G401 (cell line): ENCODE results near the gene HAGH. TPM values are rescaled to one million over a fixed set of nuclear protein-coding genes. Genes with fewer than 3 reads are reported as not detected.
A peak's percentile ranks its signal among the peaks of the same experiment; 100 is the strongest.

Source experiments
- DNase-seq: peaks from one replicate; pipeline ENCODE4 v3.0.0-alpha.2; 2015; ENCODE audit warnings: low spot score
- in situ Hi-C: cut with HindIII; loops from 2 replicates; pipeline ENCODE4 v1.10.0; 2016; ENCODE audit warnings: low sequenced_read_pairs, mixed read lengths
- total RNA-seq: library from RNA; depleted of rRNA; stranded (reverse); fragments of >200 nt; shearing (Covaris generic); gene quantifications from 2 replicates; pipeline ENCODE4 v1.2.3, GENCODE V29; 2014

Gene HAGH
- total RNA-seq, 1 experiment from 2014 or later: 81.3 TPM

DNA sequence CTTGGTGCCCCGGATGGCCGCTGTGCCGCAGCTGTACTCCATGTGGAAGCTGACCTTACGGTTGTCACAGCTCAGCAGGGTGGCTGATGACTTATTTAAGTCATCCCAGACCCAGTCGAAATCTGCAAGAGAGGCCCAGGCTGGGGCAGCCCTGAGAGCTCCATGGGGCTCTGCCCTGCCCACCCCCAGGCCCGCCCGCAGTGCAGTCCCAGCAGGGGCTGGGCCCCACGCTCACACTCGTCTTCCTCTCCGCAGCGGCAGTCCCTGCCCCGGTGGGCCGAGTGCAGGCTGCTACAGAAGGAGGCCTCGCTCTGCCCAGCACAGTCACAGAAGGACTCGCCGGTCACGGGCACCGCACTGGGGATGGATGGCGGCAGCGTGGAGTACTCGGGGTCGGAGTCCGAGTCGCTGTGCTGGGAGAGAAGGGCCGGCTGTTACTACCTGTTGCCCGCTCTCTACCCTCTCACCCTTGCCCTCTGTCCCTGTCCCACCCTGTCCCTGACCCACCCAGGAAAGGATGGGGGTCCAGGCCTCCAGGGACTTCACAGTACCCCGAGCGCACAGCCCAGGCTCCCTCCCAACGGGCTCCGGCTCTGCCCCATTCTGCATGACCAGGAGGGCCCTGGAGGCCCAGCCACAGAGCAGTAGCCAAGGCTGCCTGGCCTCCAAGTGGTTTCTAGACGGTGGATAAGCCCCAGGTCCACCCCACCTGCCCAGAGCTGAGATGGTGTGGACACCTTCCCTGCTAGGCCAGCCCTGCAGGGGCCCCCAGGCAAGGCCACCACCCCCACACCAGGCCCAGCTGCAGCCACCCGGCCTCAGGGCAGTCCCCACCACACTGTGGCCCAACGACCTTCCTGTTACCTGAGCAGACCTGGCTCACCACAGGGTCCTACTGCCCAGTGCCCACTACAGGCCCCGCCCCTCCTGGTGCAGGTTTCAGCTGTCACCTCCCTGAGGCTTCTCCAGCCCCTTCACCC, 48.1 kb downstream of the HAGH start:
- in situ Hi-C loops: no loop called here

DNA sequence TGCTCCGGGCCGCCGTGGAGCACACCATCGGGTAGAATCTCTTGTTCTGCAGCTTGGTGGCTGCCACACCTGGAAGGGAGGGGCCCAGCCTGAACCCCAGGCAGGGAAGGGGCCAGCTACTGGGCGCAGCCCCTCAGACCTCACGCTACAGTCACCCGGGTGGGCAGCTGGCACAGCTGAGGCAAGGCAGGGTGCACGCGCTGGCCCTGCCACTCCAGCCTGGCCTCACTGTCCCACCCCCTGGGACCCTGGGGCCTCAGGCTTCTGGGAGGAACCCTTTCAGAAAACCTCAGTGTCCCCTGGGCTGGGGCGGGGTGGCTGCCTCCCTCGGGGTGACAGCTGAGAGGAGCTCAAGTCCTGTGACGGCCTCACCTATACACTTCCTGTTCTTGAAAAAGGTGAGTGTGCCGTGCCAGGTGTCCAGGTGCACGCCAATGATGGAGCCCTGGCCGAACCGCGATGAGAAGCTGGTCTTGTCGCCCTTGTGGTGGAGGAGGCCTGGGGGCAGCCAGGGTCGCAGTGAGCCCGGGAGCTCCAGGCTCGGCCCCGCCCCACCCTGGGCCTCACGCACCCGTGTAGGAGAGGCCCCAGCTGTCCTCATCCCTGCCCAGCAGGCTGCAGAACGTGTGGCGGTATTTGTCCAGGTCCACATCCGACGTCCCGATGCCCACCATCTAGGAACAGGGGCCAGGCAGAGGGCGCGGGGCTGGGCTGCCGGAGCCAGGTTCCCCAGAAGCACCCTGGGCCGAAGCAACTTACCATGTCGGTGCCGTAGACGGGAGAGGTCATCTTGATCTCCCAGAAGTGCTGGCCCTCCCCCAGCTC, 49.0 kb downstream of the HAGH start:
- DNase-seq: no peak
- in situ Hi-C loops: no loop called here

More for the DNA sequence above, 48.1 kb downstream of the HAGH start:
- DNase-seq: no peak

DNA sequence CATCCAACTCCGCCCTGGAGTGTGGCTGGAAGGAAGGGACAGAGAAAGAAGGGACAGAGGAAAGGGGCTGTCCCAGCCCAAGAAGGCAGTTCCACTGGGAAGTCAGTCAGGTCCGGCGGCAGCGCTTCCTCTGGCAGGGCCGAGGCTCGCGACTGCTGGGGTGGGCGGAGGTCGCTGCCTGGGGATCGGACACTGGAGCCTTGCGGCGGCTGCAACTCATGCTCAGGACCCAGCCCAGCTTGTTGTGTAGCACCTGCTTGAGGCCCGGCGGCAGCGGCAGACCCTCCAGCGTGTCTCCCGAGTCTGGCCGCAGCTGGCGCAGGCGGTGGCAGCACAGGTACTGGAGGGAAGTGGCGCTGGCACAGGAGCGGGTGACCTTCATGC, 49.6 kb downstream of the HAGH start:
- no peak for DNase-seq
- in situ Hi-C loops: no loop called here

DNA sequence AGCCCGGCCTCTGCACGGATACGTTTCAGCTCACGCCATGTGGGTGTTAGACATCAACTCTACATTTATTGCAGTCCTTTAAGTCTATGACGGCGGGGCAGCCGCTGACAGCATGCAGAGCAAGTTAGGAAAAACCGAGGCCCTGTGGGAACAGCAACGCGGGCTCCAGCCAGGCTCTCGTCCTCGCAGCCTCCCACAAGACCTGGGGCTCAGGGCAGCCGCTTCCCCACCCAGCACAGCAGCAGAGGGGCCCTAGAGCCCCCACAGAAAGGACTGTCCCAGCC, 50.0 kb downstream of the HAGH start:
- no peak for DNase-seq
- in situ Hi-C loops: no loop called here

DNA sequence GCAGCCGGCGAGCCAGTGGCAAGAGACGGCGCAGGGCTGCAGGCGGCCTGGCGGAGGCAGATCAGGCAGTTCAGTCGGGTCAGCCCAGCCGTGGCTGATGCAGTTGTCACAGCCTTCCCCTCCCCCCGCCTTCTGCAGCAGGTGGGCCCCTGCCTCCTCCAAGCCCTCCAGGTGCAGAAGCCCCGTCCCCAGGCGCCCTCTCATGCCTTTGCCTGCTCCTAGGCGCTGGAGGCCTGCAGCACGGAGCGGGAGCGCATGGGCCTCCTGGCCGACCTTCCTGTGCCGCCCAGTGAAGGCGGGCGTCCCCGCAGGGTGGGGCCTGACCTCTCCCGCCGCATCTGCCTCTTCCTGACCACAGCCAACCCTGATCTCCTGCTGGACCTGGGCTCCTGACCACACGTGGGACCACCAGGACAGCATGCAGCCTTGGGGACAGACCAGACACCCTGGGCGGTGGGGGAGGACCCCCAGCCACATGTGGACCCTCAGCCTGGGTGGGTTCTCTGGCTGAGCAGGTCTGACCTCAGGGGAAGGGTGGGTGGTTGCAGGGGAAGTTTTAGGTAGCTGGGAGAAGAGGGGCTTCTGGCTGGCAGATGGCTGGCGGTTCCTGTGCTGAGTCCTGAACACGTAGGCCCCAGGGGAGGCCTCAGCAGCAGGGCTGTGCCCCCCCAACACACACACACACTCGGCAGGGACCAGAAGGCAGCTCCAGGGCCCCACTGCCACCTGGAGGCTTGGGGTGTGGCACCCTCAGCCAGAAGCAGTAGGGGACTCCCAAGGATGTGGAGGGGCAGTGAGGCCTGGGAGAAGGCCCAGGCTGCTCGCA, 50.6 kb downstream of the HAGH start:
- no peak for DNase-seq

DNA sequence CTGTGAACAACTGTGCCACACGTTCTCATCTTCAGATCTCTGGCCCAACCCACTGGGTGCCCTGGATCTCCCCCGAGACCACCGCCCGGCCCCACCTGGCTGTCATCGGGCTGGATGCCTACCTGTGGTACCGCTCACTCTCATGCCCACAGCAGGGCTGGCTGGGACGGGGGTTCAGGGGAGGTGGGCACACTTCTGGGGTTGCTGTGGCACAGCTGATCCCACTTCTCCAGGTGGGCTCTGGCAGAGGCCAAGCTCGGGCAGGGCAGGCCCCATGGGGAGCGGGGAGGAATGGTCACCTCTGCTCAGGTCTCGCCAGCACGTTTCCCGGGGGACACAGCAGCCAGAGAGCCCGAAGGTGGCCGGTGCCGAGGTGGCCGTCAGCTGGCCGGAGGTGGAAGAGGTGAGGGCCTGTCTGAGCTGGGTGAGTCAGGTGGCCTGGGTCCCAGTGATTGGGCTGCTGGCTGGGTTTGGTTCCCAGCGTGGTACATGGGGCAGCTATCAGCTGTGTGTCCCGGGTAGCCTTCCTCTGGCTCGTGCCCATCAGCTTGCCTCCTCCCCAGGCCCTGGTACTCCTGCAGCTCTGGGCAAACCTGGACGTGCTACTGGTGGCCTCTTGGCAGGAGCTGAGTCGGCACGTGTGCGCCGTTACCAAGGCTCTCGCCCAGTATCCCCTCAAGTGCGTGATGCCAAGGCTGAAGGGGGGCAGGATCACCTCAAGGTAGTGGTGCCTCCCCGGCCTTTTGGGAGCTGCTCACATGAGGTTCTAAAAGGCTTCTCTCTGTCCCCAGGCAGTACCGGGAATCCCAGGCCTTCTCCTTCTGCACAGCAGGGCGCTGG, 51.4 kb downstream of the HAGH start:
- in situ Hi-C loops: no loop called here

More for the DNA sequence above, 50.6 kb downstream of the HAGH start:
- in situ Hi-C loops: no loop called here

DNA sequence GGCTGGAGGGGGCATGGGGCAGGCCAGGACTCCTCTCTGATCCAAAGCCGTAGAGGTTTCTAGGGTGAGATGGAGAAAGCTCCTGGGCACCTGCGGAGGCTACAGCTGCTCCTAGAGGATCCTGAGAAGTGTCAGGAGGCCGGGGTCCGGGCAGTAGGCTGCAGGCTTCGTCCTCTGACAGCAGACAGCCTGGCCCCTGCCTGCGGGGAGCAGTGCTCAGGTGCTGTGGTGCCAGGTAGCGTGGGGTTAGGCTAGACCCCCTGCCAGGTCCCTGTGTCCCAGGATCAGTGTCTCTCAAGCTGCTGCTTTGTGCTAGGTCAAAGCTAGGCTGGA, 52.2 kb downstream of the HAGH start:
- no peak for DNase-seq
- in situ Hi-C loops: no loop called here

More for the DNA sequence above, 51.4 kb downstream of the HAGH start:
- no peak for DNase-seq

DNA sequence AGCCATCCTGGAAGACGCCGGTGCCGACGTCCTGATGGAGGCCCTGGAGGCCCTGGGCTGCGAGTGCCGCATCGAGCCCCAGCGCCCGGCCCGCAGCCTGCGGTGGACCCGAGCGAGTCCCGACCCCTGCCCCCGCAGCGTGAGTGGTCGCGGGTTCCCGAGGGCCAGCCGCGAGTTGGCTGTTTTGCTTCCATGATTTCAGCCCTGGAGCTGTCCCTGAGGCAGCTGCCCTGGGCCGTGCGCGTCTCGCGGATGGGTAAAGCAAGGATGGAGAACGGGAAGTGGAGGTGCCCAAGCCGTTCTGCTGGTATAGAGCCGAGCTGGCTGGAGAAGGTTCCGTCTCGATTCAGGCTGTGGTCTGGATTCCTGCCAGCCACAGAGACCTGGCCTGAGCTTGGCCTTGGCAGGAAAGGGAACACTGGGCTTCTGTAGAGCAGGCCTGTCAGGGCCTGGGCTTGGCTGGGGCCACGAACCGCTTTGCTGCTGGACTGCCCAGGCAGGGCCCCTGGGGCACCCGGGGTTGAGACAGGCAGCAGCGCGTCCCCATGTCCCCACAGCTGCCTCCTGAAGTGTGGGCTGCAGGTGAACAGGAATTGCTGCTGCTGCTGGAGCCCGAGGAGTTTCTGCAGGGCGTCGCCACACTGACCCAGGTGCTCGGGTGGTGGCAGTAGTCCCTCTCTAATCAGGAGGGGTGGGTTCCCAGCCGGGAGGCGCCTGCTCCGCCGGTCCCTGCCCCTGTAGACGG, 52.8 kb downstream of the HAGH start:
- in situ Hi-C loops: no loop called here
- DNase-seq: no peak

DNA sequence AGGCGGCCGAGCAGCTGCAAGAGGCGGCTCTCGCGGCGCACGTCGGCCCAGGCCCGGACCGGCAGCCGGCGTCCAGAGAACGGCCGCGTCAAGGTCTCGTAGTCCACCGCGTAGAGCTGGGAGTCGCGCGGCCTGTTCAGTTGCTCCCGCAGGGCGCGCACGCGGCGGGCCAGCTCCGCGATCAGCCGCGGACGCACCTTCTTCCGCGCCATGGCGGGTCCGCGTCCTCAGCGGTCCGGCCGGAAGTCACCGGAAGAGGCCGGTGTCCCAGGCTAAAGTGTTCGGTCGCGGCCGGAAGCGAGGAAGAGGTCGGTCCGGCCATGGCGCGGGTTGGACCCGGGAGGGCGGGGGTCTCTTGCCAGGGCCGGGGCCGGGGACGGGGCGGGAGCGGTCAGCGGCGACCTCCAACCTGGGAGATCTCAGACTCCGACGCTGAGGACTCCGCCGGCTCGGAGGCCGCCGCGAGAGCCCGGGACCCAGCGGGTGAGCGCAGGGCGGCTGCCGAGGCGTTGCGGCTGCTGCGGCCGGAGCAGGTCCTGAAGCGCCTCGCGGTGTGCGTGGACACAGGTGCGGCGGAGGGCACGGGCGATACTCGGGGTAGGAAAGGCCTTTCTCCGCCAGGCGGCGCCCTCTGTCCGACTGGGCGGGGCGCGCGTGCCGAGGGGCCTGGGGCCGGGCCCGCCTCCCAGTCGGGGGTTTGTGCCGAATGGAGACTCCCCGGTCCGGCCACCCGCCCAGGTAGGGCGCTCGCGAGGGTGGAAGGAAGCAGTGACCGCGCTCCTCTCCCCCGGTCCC, 53.5 kb downstream of the HAGH start, which contains the start of gene MRPS34:
Gene MRPS34 (minus strand): TSS at position 227 of the 795 bp plus-strand sequence. CDS start 15 bp downstream, at position 212.
- DNase-seq: peak; percentile 78
- in situ Hi-C loops: no loop called here

DNA sequence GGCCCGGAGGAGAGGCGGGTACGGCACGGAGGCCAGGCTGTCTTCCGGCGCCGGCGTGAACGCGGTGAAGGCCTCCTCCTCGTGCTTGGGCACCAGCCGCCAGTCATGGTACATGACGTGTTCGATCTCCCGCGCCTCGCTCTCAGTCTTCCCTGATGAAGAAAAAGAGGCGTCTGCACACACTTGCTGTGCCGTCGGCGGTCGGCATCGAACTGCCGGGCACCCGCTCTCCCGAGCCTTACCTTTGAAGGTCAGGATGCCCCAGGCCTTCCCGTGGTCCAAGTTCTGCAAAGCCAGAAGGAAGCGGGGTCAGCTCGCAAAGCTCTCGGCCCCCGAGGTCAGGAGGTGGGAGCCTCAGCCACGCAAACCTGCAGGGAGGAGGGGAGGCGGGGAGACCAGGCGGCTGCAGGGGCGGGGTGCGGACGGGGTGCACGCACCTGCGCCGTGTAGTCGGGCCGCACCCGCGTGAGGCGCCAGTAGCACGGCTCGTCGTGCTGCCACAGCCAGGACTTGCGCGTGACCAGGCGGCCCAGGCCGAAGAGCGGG, 54.2 kb downstream of the HAGH start, which contains the start of gene EME2:
Gene EME2 (plus strand): TSS at position 449 of the 546 bp plus-strand sequence. CDS start 418 bp downstream, outside the sequence.
- DNase-seq: no peak
- in situ Hi-C loops: no loop called here

DNA sequence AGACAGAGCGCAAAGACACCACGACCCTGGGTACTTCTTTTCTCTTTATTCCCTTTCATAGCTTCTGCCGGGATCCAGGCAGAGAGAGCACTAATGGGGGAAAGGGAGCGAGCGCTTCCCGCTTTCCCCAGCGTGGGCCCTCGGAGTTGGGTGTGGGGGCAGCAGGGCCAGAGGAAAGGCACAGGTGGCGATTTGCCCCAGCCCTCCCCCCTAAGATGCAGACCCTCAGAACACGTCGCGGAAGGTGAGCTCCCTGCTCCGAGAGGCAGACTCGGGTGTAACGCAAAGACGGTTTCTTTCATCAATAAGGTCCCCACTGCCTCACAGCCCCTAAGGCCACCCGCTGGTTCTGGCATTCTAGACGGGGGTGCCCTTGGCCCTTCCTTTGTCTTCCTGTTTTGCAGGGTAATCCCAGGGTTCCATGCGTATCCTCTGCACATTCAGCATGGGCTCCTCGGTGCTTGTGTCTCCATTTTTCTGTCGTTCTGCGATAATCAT, 54.7 kb downstream of the HAGH start:
- DNase-seq: no peak
- in situ Hi-C loops: no loop called here

DNA sequence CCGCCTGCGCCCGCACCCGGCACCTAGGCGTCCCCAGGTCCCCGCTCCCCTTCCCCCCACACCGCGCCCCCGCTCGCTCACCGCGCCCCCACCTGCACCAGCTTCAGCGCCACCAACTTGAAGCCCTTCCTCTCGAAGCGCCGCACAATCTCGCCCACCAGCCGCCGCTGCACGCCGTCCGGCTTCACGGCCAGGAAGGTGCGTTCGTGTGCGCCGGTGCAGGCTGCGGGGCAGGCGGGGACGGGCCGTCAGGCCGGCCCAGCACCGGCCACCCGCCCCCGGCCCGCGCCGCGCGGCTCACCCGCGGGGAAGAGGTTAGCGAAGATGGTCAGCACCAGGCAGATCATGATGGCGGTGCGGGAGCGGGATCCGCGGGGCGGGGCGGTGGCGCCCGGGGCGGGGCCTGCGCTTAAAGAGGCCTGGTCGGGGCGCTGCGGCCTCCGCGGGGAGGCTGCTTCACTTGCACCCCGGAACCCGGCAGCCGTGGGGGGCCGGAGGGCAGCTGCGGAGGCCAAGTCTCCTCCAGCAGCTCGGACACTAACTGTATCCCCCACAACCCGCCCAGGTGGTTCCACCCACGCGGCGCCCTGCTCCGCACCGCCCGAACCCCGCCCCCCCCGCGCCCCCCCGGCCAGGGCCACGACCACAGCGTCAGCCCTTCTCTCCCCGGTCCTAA, 55.3 kb downstream of the HAGH start, which contains the start of gene NME3:
Gene NME3 (minus strand): TSS at position 356 of the 676 bp plus-strand sequence. CDS start 9 bp downstream, at position 347.
- in situ Hi-C loops: no loop called here
- DNase-seq: peak; percentile 66

DNA sequence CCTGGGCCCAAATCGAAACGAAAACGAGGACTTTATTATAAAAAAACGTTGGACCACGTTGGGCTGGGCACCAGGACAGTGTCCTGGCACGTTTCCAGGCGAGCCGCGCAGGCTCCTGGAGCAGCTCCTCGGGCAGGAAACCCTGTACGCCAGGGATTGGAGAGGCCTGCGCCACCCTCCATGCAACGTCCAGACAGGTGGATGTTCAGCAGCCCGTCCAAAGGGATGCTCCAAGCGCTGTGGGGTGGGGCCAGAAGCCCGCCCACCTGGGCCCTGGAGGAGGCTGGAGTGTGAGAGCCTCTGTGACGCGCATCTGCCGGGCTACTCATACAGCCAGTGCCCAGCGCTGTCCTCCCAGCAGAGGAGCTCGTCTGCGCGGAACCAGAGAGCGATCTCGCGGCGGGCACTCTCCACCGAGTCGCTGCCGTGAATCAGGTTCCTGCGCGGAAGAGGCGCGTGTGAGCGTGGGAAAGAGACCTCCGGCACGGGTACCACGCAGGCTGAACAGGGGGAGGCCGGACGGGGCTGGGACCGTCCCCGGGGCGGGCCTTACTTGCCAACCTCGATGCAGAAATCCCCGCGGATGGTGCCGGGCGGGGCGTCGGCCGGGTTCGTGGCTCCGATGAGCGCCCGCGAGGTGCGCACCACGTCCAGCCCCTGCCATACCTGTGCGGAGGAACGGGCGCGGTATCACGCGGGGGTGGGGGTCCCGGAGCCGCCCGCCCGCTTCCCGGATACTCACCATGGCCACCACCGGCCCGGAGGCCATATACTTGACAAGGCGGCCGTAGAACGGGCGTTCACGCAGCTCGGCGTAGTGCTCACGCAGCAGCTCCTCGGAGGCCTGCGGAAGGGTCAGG, 56.1 kb downstream of the HAGH start:
- in situ Hi-C loops: no loop called here

DNA sequence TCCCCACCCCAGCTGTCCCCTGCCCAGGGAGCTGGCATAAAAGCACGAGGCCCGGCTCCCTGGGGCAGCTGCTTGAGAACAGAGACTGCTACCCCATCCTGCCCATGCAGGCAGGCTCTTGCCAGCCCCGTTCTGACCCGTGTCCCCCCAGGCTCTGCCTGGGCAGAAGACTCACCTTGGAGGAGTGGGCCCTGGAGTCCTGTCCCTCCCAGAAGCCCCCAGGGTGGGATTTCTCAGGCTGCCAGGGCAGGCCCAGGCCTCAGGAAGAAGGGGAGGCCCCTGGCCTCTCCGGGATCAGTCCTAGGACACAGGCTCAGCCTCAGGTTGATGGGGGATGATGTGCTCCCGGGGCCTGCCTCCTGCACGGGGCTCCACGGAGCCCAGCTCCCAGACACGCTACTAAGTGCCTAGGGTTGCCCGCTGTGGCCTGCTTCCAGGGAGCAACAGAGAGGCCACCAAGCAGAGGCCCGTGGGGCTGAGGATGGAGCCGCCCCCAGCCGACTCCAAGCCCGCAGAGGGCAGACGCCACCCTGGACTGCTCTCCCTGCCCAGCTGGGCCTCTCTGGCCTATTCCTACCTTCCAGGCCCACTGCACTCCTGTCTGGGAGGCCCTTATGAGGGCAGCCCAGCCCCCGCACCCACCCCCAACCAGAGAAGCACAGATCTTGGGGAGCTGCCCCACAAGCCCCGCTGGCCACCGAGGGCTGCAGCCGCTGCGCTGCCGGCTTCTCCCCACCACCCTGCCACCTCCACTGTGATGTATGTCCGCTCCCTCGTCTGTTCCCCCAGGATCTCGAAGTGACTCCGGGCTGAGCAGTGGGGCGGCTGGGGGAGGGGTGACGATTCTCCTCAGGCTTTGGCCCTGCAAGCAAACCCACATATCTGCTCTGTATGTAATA, 57.0 kb downstream of the HAGH start:
- in situ Hi-C loops: no loop called here
- no peak for DNase-seq

More for the DNA sequence above, 56.1 kb downstream of the HAGH start:
- peak; percentile 78 for DNase-seq
